Subcutaneous adipose tissue (tissue), 4 donors: Measurements from ENCODE around the gene DLG2. TPM values are rescaled to one million over a fixed set of nuclear protein-coding genes. Genes with fewer than 3 reads are reported as not detected.

Experiments
- CTCF ChIP-seq: fragments of 450-650 bp; IDR thresholded peaks from one replicate; pipeline ENCODE4 v1.5.1; 2016; ENCODE audit warnings: low read depth, mild to moderate bottlenecking, control low read depth, antibody characterized with exemption, moderate library complexity
- total RNA-seq, 4 donors: library from RNA; depleted of rRNA; stranded (reverse); fragments of >200 nt; gene quantifications; one replicate each; pipeline ENCODE4 v1.1.0, GENCODE V29; 2016

Gene DLG2
- total RNA-seq, 4 donors from 2014 or later: 3.6 to 7.0 (median 6.1) TPM

GRCh38 chr11:84389696-84390095 is 1237.4 kb downstream of the DLG2 start:
- no peak for TF ChIP-seq CTCF

GRCh38 chr11:84384731-84385130 is 1242.4 kb downstream of the DLG2 start:
- no peak for TF ChIP-seq CTCF

- TF ChIP-seq CTCF: no peak
Observed at GRCh38 chr11:84383576-84383975, 1243.6 kb downstream of the DLG2 start.

GRCh38 chr11:84381666-84382065 is 1245.5 kb downstream of the DLG2 start:
- no peak for TF ChIP-seq CTCF

- no peak for TF ChIP-seq CTCF
Observed at GRCh38 chr11:84372381-84372950, 1254.7 kb downstream of the DLG2 start.

- no peak for TF ChIP-seq CTCF
Observed at GRCh38 chr11:84358034-84358433, 1269.1 kb downstream of the DLG2 start.

- no peak for TF ChIP-seq CTCF
Observed at GRCh38 chr11:84355911-84356310, 1271.2 kb downstream of the DLG2 start.

- TF ChIP-seq CTCF: no peak
Observed at GRCh38 chr11:84345597-84345996, 1281.5 kb downstream of the DLG2 start.
